SKM-1 treated with dmso at 0.1 percent for 144 hours (cell line): ENCODE measurements around the gene PRKAG2.

ENCODE experiments used
- DNase-seq: peaks from one replicate; lab custom pipeline; 2025; ENCODE audit not compliant: unreplicated experiment; lab: John Stamatoyannopoulos, UW

Gene PRKAG2

DNA sequence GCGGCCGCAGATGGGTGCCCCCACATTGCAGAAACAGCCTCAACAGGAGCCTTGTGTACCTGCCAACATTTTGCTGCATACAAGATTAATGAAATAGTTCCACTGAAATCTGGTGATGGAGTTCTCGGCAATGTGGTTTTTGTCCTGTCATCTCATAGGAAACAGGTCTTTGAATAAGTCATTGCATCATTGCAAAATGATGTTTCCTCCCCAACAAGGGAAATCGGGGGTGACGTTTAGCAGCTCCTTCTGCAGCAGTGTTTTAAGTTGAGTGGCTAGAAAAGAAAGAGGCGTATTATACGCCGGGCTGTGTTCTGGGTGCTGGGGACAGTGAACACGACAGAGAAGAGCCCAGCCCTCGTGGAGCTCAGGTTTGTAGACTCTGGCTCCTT is 177.0 kb downstream of the PRKAG2 start:
- DNase-seq, result no peak

DNA sequence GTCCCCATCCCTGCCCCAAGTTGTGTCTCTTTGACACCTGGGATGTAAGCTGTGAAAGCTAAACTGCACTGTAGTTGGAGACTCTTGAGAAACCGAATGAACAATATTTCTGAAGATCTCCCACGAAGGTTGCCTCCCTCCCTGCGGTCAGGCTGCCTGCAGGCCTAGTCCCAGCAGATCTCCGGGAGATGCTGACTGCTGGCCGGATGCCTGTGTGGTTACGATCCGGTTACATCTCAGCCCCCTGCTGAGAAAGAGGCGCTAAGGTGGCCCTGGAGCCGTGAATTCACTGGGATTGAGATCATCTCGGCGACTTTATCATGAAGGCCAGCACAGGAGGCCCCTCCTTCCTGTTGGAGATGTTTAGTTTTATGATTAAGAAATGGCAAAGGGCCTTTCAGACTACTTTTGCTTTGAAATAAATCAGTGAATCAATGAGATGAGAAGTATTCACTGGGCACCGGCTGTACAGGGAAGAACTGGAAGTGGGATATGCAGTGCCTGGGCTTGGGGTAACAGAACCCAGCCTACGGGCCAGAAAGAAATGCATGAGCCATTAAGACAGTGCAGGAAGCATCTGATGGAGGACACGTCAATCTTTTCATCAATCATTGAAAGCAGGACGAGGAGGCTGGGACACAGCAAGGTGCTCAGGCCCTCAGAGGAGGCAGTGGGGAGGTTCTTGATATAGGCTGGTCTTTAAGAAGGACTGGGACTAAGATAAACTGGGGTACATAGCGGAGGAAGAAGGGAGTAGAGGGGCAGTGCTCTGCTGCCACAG is 177.6 kb downstream of the PRKAG2 start:
- no peak for DNase-seq

DNA sequence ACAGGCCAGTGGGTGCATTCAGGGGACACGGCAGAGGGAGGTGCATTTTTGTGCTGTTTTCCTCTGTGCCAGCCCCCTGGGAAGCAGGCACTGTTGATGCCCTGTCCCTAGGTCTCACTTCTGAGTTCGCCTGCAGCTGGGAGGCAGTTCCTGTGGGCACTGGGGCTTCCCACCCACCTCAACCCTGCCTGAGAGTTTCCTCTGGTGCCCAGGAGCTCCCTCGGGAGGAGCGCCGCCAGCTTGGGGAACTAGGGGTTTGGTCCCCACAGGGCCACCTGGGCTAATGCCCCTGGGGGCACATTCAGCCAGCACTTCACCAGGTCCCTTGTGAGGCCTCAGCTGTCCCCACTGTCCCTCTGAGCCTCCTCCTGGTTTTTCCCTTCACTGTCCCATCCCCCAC is 179.0 kb downstream of the PRKAG2 start:
- DNase-seq, result no peak

DNA sequence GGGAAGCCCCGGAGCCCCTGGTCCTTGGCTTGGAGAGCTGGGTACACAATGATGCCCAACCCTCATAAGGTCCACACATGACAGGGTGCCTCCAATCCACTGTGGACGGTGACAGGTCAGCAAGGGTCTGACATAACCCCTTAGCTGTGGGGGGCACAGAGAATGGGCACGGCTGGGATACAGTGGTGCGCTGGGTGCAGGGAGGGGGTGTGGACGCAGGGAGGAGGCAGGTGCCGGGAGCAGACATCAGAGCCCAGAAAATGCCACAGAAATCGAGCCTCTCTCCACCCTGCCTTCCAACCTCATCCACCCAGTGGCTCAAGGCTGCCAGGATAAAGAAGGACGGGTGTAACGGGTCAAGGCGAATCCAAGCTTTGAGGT is 179.4 kb downstream of the PRKAG2 start:
- DNase-seq, result no peak

DNA sequence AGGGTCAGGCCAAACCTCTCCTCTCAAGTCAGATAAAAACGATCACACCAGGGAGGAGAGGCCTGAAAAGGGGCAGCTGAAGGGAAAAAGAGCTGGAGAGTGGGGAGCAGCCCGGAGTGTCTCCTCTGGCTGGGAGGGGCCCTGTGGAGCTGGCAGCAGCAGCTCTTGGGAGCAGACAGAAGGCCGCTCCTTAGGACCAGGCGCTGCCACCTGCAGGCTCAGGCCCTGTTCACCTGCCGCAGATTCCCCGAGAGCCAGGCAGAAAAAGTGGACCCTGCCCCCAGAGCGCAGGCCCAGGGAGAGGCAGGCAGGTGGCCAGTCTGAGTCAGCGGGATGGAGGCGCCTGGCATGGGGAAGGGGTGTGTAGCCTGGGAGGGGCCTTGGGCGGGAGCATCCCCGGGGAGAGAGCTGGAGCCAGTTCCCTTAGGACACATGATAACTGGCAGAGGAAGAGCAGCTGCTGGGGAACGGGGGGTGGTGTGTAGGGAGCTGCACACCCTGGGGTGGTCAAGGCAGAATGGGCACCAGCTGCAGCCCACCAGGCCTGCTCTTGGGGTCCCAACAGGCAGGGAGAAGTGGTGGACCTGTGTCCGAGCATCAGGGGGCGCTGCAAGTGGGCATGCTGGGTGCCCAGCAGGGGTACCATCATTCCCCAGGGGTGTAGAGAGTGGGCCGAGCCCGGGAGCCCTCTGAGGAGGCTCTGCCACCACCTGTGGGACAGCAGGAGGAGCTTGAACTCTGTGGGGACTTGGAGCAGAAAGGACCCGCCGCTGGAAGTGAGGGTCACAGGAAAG is 180.0 kb downstream of the PRKAG2 start:
- DNase-seq, result no peak

DNA sequence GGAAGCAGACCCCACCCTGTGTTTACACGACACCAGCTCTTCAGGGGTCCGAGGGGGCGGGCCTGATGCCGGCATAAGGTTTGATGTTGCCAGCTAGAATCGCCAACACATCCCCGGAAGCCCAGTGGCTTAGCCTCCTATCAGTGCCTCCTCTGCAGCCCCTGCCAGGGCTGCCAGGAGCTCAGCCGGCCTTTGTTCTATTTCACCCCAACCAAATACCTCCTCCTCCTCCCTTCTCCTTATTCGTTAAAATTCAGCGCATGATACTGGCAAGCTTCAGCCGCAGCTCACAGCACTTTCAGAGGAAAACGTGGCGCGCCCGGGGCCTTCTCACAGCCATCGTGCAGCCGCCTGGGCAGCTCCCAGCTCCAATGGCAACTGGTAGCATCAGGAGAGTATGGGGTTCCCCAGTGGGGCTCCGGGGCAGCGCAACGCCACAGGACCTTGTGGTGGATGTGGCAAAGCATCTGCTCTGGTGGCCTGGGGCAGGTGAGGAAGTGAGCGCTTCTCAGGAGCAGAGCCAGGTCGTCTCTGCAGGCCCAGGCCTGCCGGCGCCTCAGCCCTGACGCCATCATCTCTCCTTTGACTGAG is 180.9 kb downstream of the PRKAG2 start:
- DNase-seq, result no peak

DNA sequence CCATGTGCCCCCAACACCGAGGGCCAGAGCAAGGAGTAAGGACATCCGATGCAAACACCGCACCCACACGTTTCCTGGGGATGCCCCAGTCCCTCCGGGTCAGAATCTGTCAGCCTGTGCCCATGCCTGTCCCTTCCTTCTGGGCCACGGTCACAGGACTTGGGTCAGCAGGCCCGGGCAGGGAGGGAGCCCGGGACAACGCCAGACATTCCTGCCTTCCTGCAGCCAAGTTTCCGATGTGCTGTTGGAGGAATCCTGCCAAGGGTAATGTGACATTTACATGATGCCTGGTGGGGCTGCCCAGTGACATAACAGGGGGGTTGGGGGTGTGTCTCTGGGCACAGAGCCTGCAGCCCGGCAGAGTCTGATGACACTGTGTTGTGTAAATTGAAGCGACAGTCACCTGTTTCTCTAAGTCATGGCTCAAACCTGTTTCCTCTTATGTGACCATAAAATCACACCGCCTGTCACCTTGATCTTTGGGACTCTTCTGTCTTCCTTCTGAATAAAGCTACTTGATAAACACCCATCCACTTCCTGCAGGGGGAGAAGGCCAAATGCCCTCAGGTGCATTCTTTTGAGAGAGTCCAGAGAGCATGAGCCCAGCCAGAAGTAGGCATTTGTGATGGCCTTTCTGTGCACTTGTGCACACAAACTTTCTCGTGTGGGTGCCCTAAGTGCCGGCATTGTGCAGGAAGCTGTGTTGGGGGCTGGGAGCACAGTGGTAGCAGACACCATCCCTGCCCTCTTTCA is 181.9 kb downstream of the PRKAG2 start:
- DNase-seq, result no peak

DNA sequence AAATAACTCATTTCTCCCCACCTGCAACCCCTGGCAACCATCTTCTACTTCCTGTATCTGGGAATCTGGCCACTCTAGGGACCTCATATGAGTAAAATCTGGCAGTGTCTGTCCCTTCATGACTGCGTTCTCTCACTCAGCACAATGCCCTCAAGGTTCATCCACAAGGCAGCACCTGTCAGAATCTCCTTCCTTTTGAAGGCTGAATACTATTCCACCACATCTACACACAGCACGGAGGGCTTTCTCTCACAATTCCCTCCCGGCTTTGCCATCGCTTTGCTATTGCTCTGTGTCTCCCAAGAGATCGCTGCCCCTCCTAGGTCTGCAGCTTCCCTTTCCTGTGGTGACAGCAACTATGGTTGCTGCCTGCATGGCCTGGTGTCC is 182.5 kb downstream of the PRKAG2 start:
- DNase-seq, result no peak

DNA sequence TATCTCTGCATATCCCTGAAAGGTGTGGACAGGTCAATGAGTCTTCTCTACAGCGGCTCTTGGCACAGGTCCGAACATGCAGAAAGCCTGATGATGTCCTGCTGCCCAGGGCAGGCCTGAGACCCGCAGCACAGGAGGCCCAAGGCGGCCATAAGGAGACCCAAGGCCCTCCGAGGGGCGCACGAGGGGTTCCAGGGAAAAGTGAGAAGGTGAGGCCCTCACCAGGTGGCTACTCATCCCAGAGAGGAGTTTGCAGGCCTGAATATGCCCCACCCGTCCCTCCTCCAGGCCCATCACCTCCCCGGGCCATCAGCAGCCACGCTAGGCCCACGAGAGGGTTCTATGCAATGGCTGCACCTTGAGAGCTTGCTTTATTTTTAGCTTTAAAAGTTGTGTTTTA is 183.8 kb downstream of the PRKAG2 start:
- no peak for DNase-seq

DNA sequence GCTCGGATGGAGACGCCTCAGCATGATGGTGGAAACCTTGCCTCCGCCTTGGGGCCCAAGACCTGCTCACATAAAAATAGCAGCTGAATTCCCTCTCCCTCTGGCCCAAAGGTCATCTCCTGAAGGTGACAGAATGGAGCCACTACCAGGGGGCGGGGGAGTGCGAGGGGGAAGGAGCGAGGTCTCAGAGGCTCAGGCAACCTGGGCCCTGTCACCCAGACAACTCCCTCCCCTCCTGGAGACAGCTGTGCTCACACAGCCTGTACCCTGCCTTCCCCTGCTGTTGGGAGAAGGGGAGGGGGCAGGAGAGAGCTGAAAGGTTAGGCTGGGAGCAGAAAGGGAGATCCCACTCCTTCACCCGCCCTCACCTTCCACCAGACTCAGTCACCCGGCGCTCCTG is 184.2 kb downstream of the PRKAG2 start:
- no peak for DNase-seq

DNA sequence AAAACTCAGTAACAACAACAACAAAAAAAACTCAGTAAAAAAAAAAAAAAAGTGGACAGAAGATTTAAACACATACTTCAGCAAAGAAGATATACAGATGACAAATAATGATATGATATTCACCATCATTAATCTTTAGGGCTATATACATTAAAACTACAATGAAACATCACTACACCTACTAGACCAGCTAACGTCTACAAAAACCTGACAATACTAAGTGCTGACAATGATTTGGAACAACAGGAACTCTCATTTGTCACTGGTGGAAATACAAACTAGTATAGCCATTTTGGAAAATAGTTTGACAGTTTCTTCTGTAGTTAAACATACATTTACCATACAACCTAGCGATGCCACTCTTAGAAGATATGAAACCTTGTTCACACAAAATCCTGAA is 185.5 kb downstream of the PRKAG2 start:
- no peak for DNase-seq

DNA sequence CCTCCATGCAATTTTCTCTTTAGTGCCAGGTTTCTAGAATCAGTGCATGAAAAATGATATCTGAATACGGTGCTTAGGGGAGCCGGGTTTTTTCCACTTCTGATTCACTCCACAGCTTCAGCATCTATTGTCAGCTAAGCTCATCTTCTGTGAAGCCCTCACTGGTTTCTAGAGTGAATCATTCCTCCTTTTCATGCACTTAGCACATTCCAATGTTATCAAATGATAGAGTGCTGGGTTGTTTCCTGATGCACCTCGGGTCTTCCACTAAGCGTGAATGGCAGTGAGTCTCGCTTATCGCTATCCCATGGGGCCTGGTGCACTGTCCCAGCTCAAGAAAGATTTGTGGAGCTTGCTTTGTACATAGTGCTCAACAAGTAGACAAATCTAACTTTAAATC is 186.3 kb downstream of the PRKAG2 start:
- DNase-seq, result no peak

DNA sequence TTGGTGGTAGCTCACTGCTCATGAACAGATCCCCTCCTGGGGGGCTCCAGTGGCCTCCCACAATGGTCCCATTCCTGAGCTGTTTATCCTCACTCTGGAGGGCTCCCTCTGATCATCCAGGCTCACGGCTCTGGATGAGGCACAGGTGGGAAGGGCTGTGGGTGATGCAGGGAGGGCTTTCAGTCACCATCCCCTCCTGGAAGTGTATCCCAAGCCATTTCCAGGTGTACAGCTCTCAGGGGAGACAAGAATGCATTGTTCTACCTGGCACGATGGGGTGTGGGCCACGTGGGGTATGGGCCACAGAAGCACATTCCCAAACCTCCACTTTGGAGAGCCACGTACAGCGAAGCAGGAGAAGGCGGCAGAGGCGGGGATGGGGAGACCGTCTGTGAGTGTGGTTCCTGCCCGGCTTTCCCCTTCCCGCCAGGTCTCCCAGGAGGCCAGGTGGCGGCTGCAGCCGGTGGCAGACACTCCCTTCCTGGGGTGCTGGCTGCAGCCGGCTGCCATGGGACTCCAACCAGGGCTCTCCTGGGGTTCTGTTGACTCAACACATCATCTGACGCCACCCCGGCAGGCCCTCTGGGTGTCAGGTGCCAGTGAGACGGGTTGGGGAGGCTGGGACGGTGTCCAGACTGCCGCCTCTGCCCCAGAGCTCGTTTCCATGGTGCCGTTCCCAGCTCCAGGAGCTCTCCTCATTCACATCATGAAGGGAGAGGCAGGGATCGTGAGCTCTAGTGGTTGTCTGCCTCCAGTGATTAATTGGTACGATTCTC is 187.5 kb downstream of the PRKAG2 start:
- no peak for DNase-seq

DNA sequence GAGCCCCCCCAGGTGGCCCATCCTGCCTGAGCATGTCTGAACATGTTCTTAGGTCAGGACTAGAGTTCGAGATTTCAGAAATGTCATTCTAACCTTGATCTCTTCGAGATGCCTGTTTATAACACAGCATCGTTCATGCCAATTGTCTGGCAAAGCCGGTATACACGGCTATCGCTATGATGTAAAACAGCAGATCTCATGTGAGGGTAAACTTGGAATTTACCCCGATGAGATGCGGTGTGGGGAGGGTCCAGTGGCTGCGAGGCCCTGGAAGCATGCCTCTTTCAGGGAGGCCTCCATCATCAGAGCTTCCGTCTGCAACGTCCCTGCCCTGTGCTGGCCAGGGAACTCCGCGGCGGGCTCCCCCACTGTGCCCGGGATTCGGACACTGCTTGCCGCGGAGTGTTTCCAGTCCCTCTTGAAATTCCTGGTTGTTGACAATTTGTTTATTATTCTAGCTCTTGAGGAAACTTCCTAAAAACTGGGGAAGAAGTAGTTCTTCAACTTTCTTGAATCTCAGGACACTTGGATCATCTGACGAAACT is 188.6 kb downstream of the PRKAG2 start:
- no peak for DNase-seq

DNA sequence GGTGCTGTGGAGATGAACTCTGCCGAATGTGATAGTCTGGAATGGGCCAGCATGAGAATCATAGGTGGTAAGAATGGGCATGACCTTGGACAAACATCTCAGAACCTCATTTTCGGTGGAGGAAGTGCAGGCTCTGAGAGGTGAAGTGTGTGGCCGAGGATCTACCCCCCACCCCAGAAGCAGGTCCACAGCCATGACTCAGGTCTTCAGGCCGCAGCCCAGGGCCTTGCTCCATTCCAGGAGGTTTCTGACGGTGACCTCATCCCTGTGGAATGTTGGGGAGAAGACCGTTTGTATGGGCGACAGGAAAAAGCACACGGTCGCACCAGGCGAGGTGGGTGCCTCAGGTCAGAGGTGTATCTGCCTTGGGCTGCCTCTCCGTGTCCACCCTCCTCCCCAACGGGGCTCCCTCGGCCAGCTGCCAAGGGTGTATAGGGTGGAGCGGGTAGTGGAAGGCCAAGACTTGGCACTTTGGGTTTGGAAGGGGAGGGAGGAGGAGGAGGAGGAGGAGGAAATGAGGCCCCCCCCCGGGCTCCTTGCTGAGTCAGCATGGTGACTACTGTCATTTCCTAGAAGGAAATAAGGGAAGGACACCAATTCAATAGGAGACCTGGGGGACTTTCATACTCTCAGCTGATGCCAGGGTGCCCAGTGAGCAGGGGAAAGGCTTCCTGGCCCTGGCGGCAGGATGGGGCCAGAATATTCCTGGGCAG is 189.2 kb downstream of the PRKAG2 start:
- no peak for DNase-seq

DNA sequence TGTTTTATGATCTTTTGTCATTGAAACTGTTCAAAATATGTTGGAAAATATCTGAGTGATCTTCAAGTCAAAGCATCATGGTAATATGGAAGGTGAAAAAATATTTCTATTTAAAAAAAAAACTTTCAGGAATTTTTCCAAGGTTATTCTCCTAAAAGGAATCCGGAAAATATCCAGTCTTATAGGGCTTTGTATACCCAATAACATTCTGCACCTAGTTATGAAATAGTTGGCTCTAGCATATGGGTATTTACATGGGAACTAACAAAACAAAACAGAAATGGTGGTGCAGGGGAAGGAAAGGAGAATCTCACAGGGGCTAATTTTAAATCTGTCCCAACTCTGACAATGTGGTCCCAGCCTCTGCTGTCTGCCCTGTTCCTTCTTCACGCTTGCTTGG is 190.1 kb downstream of the PRKAG2 start:
- no peak for DNase-seq

DNA sequence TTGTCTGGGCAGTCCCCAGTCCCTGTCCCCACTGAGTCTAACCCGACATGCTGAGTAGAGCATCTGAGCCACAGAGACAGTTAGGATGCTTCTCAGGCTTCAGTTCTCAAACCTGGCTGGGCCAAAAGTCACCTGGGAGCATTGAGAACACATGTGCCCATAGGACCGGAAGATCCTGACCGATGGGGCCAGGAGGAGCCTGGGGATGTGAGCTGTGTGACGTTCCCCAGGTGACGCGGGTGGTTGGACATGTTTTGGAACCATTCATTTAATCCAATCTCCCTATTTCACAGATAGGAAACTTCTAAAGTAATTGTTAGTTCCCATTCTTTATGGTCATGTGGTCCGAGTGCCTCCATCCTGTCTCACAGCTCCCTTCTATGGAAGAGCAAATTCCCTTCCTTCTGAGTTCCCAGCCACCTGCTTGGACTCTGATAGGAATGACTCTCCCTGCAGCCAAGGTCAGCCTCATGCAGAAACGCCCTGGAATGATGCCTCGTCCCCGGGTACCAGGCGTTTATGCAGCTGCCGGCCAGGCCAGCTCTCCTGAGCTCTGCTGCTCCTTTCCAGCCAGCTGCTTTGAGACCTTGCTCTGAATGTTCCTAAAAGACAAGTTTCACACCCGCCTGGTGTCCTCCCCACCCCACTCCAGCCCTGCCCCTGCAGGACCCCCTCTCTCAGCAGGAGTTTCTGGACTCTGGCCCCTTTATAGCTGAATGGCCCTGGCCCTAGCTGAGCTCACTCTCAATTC is 190.7 kb downstream of the PRKAG2 start:
- no peak for DNase-seq

DNA sequence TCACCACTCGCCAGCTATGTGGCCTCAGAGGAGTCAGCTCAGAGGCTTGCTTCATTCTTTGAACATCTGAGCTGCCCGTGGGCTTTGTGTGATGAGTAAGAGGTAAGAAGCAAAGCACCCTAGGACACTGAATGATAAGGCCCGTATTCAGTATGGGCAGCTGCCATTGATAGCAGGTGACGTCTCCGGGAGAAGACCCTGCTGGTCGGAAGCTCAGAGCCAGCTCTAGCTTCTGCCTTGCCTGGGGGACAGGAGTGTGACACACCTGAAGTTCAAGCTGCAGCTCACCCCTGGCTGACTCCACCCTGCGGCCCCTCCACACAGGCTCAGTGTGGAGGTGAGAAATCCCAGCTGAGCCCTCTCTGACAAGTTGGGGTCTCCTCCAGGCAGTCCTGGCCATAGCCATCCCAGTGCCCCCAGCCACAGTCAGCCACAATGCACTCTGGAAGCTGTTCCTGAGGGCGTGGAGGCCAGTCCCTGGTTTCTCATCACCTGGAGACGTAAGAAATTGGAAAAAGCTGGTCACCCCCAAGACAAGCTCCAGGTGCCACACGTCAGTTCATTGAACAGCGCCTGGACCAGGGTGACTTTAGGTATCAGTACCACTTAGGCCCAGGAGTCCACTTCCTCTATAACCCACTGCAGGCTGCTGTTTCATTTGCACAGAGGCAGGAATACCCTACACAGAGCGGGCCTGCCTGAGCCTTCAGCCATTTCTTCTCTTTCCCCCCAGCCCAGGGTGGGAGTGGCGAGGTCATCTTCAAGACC is 192.3 kb downstream of the PRKAG2 start:
- no peak for DNase-seq
